Measurements from ENCODE around the gene HSPA12B.

HSPA12B gene

GRCh38 chr20:3777716-3778629 lies 45.5 kb downstream of the HSPA12B start:
- no peaks in the 10 kb centered on the region for H3K36me3 Mint-ChIP-seq (ENCODE audit: insufficient read depth)
- no peaks in the 10 kb centered on the region for H3K9me3 Mint-ChIP-seq
- no peaks in the 10 kb centered on the region for H3K27me3 Mint-ChIP-seq
- peak; percentile 75 for ATAC-seq (replicated peaks)
- peak overlapping the region; percentile 83 to 86 for H3K4me3 Mint-ChIP-seq
- peak in 2 of 3 experiments; percentile 31 to 36 for DNase-seq
- peaks cover 30 to 37% of the 10 kb centered on the region in 2 donors for H3K4me1 Mint-ChIP-seq (ENCODE audit: low read depth in 2 of 2)
- H3K27ac Mint-ChIP-seq = peak overlapping the region in 1 of 2 donors; percentile 42

GRCh38 chr20:3778976-3779375 lies 46.5 kb downstream of the HSPA12B start:
- Mint-ChIP-seq H3K4me1 (ENCODE audit: low read depth in 2 of 2) (peaks cover 36 to 43% of the 10 kb centered on the region in 2 donors), H3K4me3 (peak overlapping the region; percentile 83 to 86), H3K9me3 (no peaks in the 10 kb centered on the region), H3K27ac (no peak overlapping the region), H3K27me3 (no peaks in the 10 kb centered on the region), H3K36me3 (ENCODE audit: insufficient read depth) (no peaks in the 10 kb centered on the region)
- ATAC-seq (replicated peaks) (no peak), DNase-seq (no peak)

GRCh38 chr20:3781153-3781910 lies 48.8 kb downstream of the HSPA12B start, which contains the start of gene SPEF1:
SPEF1 (minus strand) TSS chr20:3781448; CDS start chr20:3781287, 161 bp downstream.
- no peaks in the 10 kb centered on the region for H3K27me3 Mint-ChIP-seq

GRCh38 chr20:3782597-3782996 lies 50.1 kb downstream of the HSPA12B start:
- DNase-seq (no peak), ATAC-seq (replicated peaks) (no peak)
- no peaks in the 10 kb centered on the region for H3K9me3 Mint-ChIP-seq
- peaks cover 39 to 49% of the 10 kb centered on the region in 2 donors for H3K4me1 Mint-ChIP-seq (ENCODE audit: low read depth in 2 of 2)
- peak overlapping the region; percentile 72 to 87 for H3K27ac Mint-ChIP-seq
- peaks cover 14% of the 10 kb centered on the region for H3K36me3 Mint-ChIP-seq (ENCODE audit: insufficient read depth)
- H3K27me3 Mint-ChIP-seq = no peaks in the 10 kb centered on the region
- H3K4me3 Mint-ChIP-seq = no peak overlapping the region

More at GRCh38 chr20:3781153-3781910, 48.8 kb downstream of the HSPA12B start, which contains the start of gene SPEF1:
- peaks cover 45 to 52% of the 10 kb centered on the region in 2 donors for H3K4me1 Mint-ChIP-seq (ENCODE audit: low read depth in 2 of 2)
- peaks cover 14% of the 10 kb centered on the region for H3K36me3 Mint-ChIP-seq (ENCODE audit: insufficient read depth)
- peak; percentile 32 for ATAC-seq (replicated peaks)
- H3K27ac Mint-ChIP-seq = peak within 1 kb of the TSS; percentile 72 to 87
- H3K9me3 Mint-ChIP-seq = no peaks in the 10 kb centered on the region
- DNase-seq = peak in 1 of 3 experiments; percentile 28
- H3K4me3 Mint-ChIP-seq = peak within 1 kb of the TSS; percentile 69 to 71

- peaks cover 14% of the 10 kb centered on the region for H3K36me3 Mint-ChIP-seq (ENCODE audit: insufficient read depth)
- DNase-seq (no peak), ATAC-seq (replicated peaks) (no peak)
- peaks cover 41 to 52% of the 10 kb centered on the region in 2 donors for H3K4me1 Mint-ChIP-seq (ENCODE audit: low read depth in 2 of 2)
- no peak overlapping the region for H3K27ac Mint-ChIP-seq
- no peaks in the 10 kb centered on the region for H3K27me3 Mint-ChIP-seq
- H3K9me3 Mint-ChIP-seq = no peaks in the 10 kb centered on the region
- H3K4me3 Mint-ChIP-seq = no peak overlapping the region
These were observed 50.6 kb downstream of the HSPA12B start for GRCh38 chr20:3783068-3783489.

GRCh38 chr20:3783511-3784195 lies 51.2 kb downstream of the HSPA12B start:
- no peak overlapping the region for H3K4me3 Mint-ChIP-seq
- no peak for ATAC-seq (replicated peaks)
- H3K27me3 Mint-ChIP-seq = no peaks in the 10 kb centered on the region
- no peak overlapping the region for H3K27ac Mint-ChIP-seq
- H3K36me3 Mint-ChIP-seq (ENCODE audit: insufficient read depth) = peaks cover 14% of the 10 kb centered on the region
- H3K9me3 Mint-ChIP-seq = no peaks in the 10 kb centered on the region
- peaks cover 39 to 50% of the 10 kb centered on the region in 2 donors for H3K4me1 Mint-ChIP-seq (ENCODE audit: low read depth in 2 of 2)
- DNase-seq = no peak

GRCh38 chr20:3784216-3784853 lies 51.9 kb downstream of the HSPA12B start:
- peak overlapping the region; percentile 49 to 73 for H3K4me3 Mint-ChIP-seq
- no peak for ATAC-seq (replicated peaks)
- H3K36me3 Mint-ChIP-seq (ENCODE audit: insufficient read depth) = peaks cover 14% of the 10 kb centered on the region
- H3K4me1 Mint-ChIP-seq (ENCODE audit: low read depth in 2 of 2) = peaks cover 44 to 55% of the 10 kb centered on the region in 2 donors
- no peaks in the 10 kb centered on the region for H3K9me3 Mint-ChIP-seq
- no peaks in the 10 kb centered on the region for H3K27me3 Mint-ChIP-seq
- no peak for DNase-seq
- peak overlapping the region; percentile 21 to 86 for H3K27ac Mint-ChIP-seq

- Mint-ChIP-seq H3K27ac (peak overlapping the region; percentile 21 to 86), H3K9me3 (no peaks in the 10 kb centered on the region), H3K4me3 (peak overlapping the region; percentile 49 to 73), H3K36me3 (ENCODE audit: insufficient read depth) (peaks cover 18% of the 10 kb centered on the region), H3K27me3 (no peaks in the 10 kb centered on the region), H3K4me1 (ENCODE audit: low read depth in 2 of 2) (peaks cover 44 to 51% of the 10 kb centered on the region in 2 donors)
- ATAC-seq (replicated peaks) (no peak), DNase-seq (no peak)
These were observed 52.4 kb downstream of the HSPA12B start for GRCh38 chr20:3784863-3785239.

GRCh38 chr20:3785240-3786125 lies 53.0 kb downstream of the HSPA12B start:
- ATAC-seq (replicated peaks) (no peak), DNase-seq (no peak)
- H3K4me3 Mint-ChIP-seq = peak overlapping the region; percentile 73 to 80
- H3K36me3 Mint-ChIP-seq (ENCODE audit: insufficient read depth) = peaks cover 19% of the 10 kb centered on the region
- H3K27me3 Mint-ChIP-seq = no peaks in the 10 kb centered on the region
- no peaks in the 10 kb centered on the region for H3K9me3 Mint-ChIP-seq
- peaks cover 42 to 49% of the 10 kb centered on the region in 2 donors for H3K4me1 Mint-ChIP-seq (ENCODE audit: low read depth in 2 of 2)
- H3K27ac Mint-ChIP-seq = peak overlapping the region in 1 of 2 donors; percentile 67

- Mint-ChIP-seq H3K9me3 (no peaks in the 10 kb centered on the region), H3K27me3 (no peaks in the 10 kb centered on the region), H3K27ac (peak overlapping the region in 1 of 2 donors; percentile 67), H3K4me3 (peak overlapping the region; percentile 70 to 80), H3K4me1 (ENCODE audit: low read depth in 2 of 2) (peaks cover 36 to 42% of the 10 kb centered on the region in 2 donors), H3K36me3 (ENCODE audit: insufficient read depth) (peaks cover 19% of the 10 kb centered on the region)
- peak; percentile 36 for ATAC-seq (replicated peaks)
- DNase-seq = peak in 1 of 3 experiments; percentile 32
These were observed 53.6 kb downstream of the HSPA12B start for GRCh38 chr20:3786126-3786484.

- H3K4me3 Mint-ChIP-seq = peak within 1 kb of the TSS; percentile 70 to 80
- peaks cover 19% of the 10 kb centered on the region for H3K36me3 Mint-ChIP-seq (ENCODE audit: insufficient read depth)
- DNase-seq (peak; percentile 88 to 93 (median 88)), ATAC-seq (replicated peaks) (peak; percentile 91)
- H3K4me1 Mint-ChIP-seq (ENCODE audit: low read depth in 2 of 2) = peaks cover 29 to 35% of the 10 kb centered on the region in 2 donors
- no peaks in the 10 kb centered on the region for H3K27me3 Mint-ChIP-seq
- H3K9me3 Mint-ChIP-seq = no peaks in the 10 kb centered on the region
- H3K27ac Mint-ChIP-seq = peak within 1 kb of the TSS in 1 of 2 donors; percentile 67
These were observed 54.3 kb downstream of the HSPA12B start, which contains the start of gene CENPB for GRCh38 chr20:3786665-3787323. CENPB (minus strand) TSS chr20:3786740; CDS start chr20:3786483, 257 bp downstream.
